ENCODE measurements around the gene SFSWAP. TPM values are rescaled to one million over a fixed set of nuclear protein-coding genes. Genes with fewer than 3 reads are reported as not detected.

SFSWAP gene
- total RNA-seq, 4 donors from 2014 or later = 12.8 to 39.5 (median 25.9) TPM

- Histone ChIP-seq H3K9me3 (no peaks in the 10 kb centered on the region), H3K4me1 (peaks cover 0 to 21% (median 0%) of the 10 kb centered on the region in 3 donors), H3K27me3 (peaks cover 0 to 23% (median 0%) of the 10 kb centered on the region in 4 donors), H3K27ac (no peak overlapping the region), H3K4me3 (no peak overlapping the region), H3K36me3 (no peaks in the 10 kb centered on the region)
- no peak for TF ChIP-seq POLR2A (IDR thresholded peaks at IDR 0.05)
- TF ChIP-seq, protein P1, sequence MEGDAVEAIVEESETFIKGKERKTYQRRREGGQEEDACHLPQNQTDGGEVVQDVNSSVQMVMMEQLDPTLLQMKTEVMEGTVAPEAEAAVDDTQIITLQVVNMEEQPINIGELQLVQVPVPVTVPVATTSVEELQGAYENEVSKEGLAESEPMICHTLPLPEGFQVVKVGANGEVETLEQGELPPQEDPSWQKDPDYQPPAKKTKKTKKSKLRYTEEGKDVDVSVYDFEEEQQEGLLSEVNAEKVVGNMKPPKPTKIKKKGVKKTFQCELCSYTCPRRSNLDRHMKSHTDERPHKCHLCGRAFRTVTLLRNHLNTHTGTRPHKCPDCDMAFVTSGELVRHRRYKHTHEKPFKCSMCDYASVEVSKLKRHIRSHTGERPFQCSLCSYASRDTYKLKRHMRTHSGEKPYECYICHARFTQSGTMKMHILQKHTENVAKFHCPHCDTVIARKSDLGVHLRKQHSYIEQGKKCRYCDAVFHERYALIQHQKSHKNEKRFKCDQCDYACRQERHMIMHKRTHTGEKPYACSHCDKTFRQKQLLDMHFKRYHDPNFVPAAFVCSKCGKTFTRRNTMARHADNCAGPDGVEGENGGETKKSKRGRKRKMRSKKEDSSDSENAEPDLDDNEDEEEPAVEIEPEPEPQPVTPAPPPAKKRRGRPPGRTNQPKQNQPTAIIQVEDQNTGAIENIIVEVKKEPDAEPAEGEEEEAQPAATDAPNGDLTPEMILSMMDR (IDR thresholded peaks at IDR 0.05) = no peak
- intact Hi-C loops (cut with DNase I) = no loop called here
- DNase-seq = no peak
- WGBS, 2 donors = 78 to 91% methylated on average over 8 to 14 of the region's 26 CpGs
Observed at GRCh38 chr12:131684015-131684725, 26.7 kb upstream of the SFSWAP start.

GRCh38 chr12:131687346-131688125 is 23.4 kb upstream of the SFSWAP start:
- no peak overlapping the region for H3K4me3 ChIP-seq
- H3K9me3 ChIP-seq = no peaks in the 10 kb centered on the region
- TF ChIP-seq, protein P1 (IDR thresholded peaks at IDR 0.05) = no peak
- TF ChIP-seq POLR2A (IDR thresholded peaks at IDR 0.05) = no peak
- H3K36me3 ChIP-seq = no peaks in the 10 kb centered on the region
- peaks cover 0 to 11% (median 0%) of the 10 kb centered on the region in 3 donors for H3K4me1 ChIP-seq
- H3K27ac ChIP-seq = no peak overlapping the region
- H3K27me3 ChIP-seq = peaks cover 0 to 29% (median 0%) of the 10 kb centered on the region in 4 donors
- intact Hi-C loops (cut with DNase I) = no loop called here
- no peak for DNase-seq
- 77 to 92% methylated on average over 2 to 9 of the region's 15 CpGs for WGBS, 2 donors

DNA sequence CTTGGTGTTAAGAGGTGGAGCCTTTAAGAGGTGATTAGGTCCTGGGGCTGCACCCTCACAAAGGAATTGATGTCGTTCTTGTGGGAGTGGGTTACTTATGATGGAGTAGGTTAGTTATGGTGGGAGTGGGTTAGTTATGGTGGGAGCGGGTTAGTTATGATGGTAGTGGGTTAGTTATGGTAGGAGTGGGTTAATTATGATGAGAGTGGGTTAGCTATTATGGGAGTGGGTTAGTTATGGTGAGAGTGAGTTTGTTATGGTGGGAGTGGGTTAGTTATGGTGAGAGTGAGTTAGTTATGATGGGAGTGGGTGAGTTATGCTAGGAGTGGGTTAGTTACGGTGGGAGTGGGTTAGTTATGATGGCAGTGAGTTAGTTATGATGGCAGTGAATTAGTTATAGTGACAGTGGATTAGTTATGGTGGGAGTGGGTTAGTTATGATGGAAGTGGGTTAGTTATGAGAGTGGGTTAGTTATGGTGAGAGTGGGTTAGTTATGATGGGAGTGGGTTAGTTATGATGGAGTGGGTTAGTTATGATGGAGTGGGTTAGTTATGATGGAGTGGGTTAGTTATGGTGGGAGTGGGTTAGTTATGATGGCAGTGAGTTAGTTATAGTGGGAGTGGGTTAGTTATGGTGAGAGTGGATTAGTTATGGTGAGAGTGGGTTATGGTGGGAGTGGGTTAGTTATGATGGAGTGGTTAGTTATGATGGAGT is 22.6 kb upstream of the SFSWAP start:
- intact Hi-C loops (cut with DNase I) = no loop called here
- WGBS, 2 donors = 77 to 78% methylated on average over 3 of the region's 3 CpGs

DNA sequence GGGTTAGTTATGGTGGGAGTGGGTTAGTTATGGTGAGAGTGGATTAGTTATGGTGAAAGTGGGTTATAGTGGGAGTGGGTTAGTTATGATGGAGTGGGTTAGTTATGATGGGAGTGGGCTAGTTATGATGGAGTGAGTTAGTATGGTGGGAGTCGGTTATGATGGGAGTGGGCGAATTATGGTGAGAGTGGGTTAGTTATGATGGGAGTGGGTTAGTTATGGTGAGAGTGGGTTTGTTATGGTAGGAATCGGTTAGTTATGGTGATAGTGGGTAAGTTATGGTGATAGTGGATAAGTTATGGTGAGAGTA is 22.1 kb upstream of the SFSWAP start:
- intact Hi-C loops (cut with DNase I) = no loop called here
- H3K4me3 ChIP-seq = no peak overlapping the region
- H3K27me3 ChIP-seq = peaks cover 0 to 37% (median 0%) of the 10 kb centered on the region in 4 donors
- WGBS, 2 donors = 87 to 90% methylated on average over 3 of the region's 3 CpGs
- H3K36me3 ChIP-seq = no peaks in the 10 kb centered on the region
- peaks cover 0 to 2% (median 0%) of the 10 kb centered on the region in 3 donors for H3K4me1 ChIP-seq
- H3K9me3 ChIP-seq = no peaks in the 10 kb centered on the region
- DNase-seq = no peak
- TF ChIP-seq POLR2A (IDR thresholded peaks at IDR 0.05) = no peak
- TF ChIP-seq, protein P1 (IDR thresholded peaks at IDR 0.05) = no peak
- no peak overlapping the region for H3K27ac ChIP-seq

More for the DNA sequence above, 22.6 kb upstream of the SFSWAP start:
- Histone ChIP-seq H3K9me3 (no peaks in the 10 kb centered on the region), H3K4me1 (peaks cover 0 to 7% (median 0%) of the 10 kb centered on the region in 3 donors), H3K27me3 (peaks cover 0 to 32% (median 0%) of the 10 kb centered on the region in 4 donors), H3K36me3 (no peaks in the 10 kb centered on the region), H3K27ac (no peak overlapping the region), H3K4me3 (no peak overlapping the region)
- DNase-seq = no peak
- TF ChIP-seq, protein P1 (IDR thresholded peaks at IDR 0.05) = no peak
- no peak for TF ChIP-seq POLR2A (IDR thresholded peaks at IDR 0.05)
